Measurements from ENCODE around the gene PRDM11.

Gene PRDM11

GRCh38 chr11:45216901-45217300, 70.5 kb downstream of the PRDM11 start:
- H3K9me3 ChIP-seq (ENCODE audit: severe bottlenecking), result no peaks in the 10 kb centered on the region
- H3K27ac ChIP-seq (ENCODE audit: poor library complexity, severe bottlenecking), result no peak overlapping the region
- H3K36me3 ChIP-seq (ENCODE audit: low read depth), result no peaks in the 10 kb centered on the region
- TF ChIP-seq CTCF (IDR thresholded peaks at IDR 0.05; ENCODE audit: poor library complexity, severe bottlenecking), result no peak
- no peaks in the 10 kb centered on the region for H3K27me3 ChIP-seq (ENCODE audit: insufficient read depth, poor library complexity, severe bottlenecking)
- DNase-seq (ENCODE audit: low spot score) (no peak), ATAC-seq (ENCODE audit: low read depth) (no peak)
- H3K4me1 ChIP-seq (ENCODE audit: insufficient read depth, poor library complexity, severe bottlenecking), result no peaks in the 10 kb centered on the region
- no peak overlapping the region for H3K4me3 ChIP-seq (ENCODE audit: severe bottlenecking)

GRCh38 chr11:45217991-45218390, 71.6 kb downstream of the PRDM11 start:
- DNase-seq (ENCODE audit: low spot score), result no peak
- no peak overlapping the region for H3K27ac ChIP-seq (ENCODE audit: poor library complexity, severe bottlenecking)
- no peak for TF ChIP-seq CTCF (IDR thresholded peaks at IDR 0.05; ENCODE audit: poor library complexity, severe bottlenecking)

GRCh38 chr11:45218705-45219104, 72.3 kb downstream of the PRDM11 start:
- TF ChIP-seq CTCF (IDR thresholded peaks at IDR 0.05; ENCODE audit: poor library complexity, severe bottlenecking), result no peak

More at GRCh38 chr11:45217991-45218390, 71.6 kb downstream of the PRDM11 start:
- H3K4me3 ChIP-seq (ENCODE audit: severe bottlenecking), result no peak overlapping the region
- ATAC-seq (ENCODE audit: low read depth), result peak; percentile 51
- H3K36me3 ChIP-seq (ENCODE audit: low read depth), result no peaks in the 10 kb centered on the region
- H3K27me3 ChIP-seq (ENCODE audit: insufficient read depth, poor library complexity, severe bottlenecking), result no peaks in the 10 kb centered on the region
- H3K9me3 ChIP-seq (ENCODE audit: severe bottlenecking), result no peaks in the 10 kb centered on the region
- no peaks in the 10 kb centered on the region for H3K4me1 ChIP-seq (ENCODE audit: insufficient read depth, poor library complexity, severe bottlenecking)

GRCh38 chr11:45219411-45219810, 73.0 kb downstream of the PRDM11 start:
- Histone ChIP-seq H3K27ac (ENCODE audit: poor library complexity, severe bottlenecking) (no peak overlapping the region), H3K4me1 (ENCODE audit: insufficient read depth, poor library complexity, severe bottlenecking) (no peaks in the 10 kb centered on the region), H3K36me3 (ENCODE audit: low read depth) (no peaks in the 10 kb centered on the region), H3K4me3 (ENCODE audit: severe bottlenecking) (no peak overlapping the region), H3K27me3 (ENCODE audit: insufficient read depth, poor library complexity, severe bottlenecking) (no peaks in the 10 kb centered on the region), H3K9me3 (ENCODE audit: severe bottlenecking) (no peaks in the 10 kb centered on the region)
- no peak for TF ChIP-seq CTCF (IDR thresholded peaks at IDR 0.05; ENCODE audit: poor library complexity, severe bottlenecking)
- ATAC-seq (ENCODE audit: low read depth) (no peak), DNase-seq (ENCODE audit: low spot score) (no peak)

More at GRCh38 chr11:45218705-45219104, 72.3 kb downstream of the PRDM11 start:
- Histone ChIP-seq H3K27ac (ENCODE audit: poor library complexity, severe bottlenecking) (no peak overlapping the region), H3K4me1 (ENCODE audit: insufficient read depth, poor library complexity, severe bottlenecking) (no peaks in the 10 kb centered on the region), H3K36me3 (ENCODE audit: low read depth) (no peaks in the 10 kb centered on the region), H3K27me3 (ENCODE audit: insufficient read depth, poor library complexity, severe bottlenecking) (no peaks in the 10 kb centered on the region), H3K4me3 (ENCODE audit: severe bottlenecking) (no peak overlapping the region), H3K9me3 (ENCODE audit: severe bottlenecking) (no peaks in the 10 kb centered on the region)
- no peak for DNase-seq (ENCODE audit: low spot score)
- ATAC-seq (ENCODE audit: low read depth), result no peak

- ATAC-seq (ENCODE audit: low read depth) (no peak), DNase-seq (ENCODE audit: low spot score) (no peak)
- no peaks in the 10 kb centered on the region for H3K9me3 ChIP-seq (ENCODE audit: severe bottlenecking)
- no peak overlapping the region for H3K27ac ChIP-seq (ENCODE audit: poor library complexity, severe bottlenecking)
- TF ChIP-seq CTCF (IDR thresholded peaks at IDR 0.05; ENCODE audit: poor library complexity, severe bottlenecking), result no peak
- no peak overlapping the region for H3K4me3 ChIP-seq (ENCODE audit: severe bottlenecking)
- H3K27me3 ChIP-seq (ENCODE audit: insufficient read depth, poor library complexity, severe bottlenecking), result no peaks in the 10 kb centered on the region
- H3K4me1 ChIP-seq (ENCODE audit: insufficient read depth, poor library complexity, severe bottlenecking), result no peaks in the 10 kb centered on the region
- no peaks in the 10 kb centered on the region for H3K36me3 ChIP-seq (ENCODE audit: low read depth)
These were observed 77.1 kb downstream of the PRDM11 start for GRCh38 chr11:45223496-45223895.

Measured in RWPE2 (cell line).